ENCODE measurements around the gene SPAG5. TPM values are rescaled to one million over a fixed set of nuclear protein-coding genes. Genes with fewer than 3 reads are reported as not detected.
"Not testable (repeated sequence)": the region's sequence is repeated elsewhere in the genome, so short reads cannot be mapped to it uniquely, and the experiment has no call there.

Gene SPAG5
- total RNA-seq, 6 experiments from 2014 or later = 29.2 to 73.3 (median 69.4) TPM

- H3K4me3 Mint-ChIP-seq = no peak overlapping the region
- no peaks in the 10 kb centered on the region for H3K9me3 Mint-ChIP-seq
- TF ChIP-seq, protein P1, sequence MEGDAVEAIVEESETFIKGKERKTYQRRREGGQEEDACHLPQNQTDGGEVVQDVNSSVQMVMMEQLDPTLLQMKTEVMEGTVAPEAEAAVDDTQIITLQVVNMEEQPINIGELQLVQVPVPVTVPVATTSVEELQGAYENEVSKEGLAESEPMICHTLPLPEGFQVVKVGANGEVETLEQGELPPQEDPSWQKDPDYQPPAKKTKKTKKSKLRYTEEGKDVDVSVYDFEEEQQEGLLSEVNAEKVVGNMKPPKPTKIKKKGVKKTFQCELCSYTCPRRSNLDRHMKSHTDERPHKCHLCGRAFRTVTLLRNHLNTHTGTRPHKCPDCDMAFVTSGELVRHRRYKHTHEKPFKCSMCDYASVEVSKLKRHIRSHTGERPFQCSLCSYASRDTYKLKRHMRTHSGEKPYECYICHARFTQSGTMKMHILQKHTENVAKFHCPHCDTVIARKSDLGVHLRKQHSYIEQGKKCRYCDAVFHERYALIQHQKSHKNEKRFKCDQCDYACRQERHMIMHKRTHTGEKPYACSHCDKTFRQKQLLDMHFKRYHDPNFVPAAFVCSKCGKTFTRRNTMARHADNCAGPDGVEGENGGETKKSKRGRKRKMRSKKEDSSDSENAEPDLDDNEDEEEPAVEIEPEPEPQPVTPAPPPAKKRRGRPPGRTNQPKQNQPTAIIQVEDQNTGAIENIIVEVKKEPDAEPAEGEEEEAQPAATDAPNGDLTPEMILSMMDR (IDR thresholded peaks at IDR 0.05) = no peak
- H3K4me1 Mint-ChIP-seq (ENCODE audit: low read depth) = peaks cover 13% of the 10 kb centered on the region
- no peak overlapping the region for H3K27ac Mint-ChIP-seq
- peaks cover 4% of the 10 kb centered on the region; the same call in 1 of the 2 replicates for H3K36me3 Mint-ChIP-seq (ENCODE audit: low read depth)
- H3K27me3 Mint-ChIP-seq (ENCODE audit: insufficient read depth) = peaks cover 2% of the 10 kb centered on the region
- DNase-seq = no peak
These were observed 20.3 kb downstream of the SPAG5 start for GRCh38 chr17:28578246-28579195.

DNA sequence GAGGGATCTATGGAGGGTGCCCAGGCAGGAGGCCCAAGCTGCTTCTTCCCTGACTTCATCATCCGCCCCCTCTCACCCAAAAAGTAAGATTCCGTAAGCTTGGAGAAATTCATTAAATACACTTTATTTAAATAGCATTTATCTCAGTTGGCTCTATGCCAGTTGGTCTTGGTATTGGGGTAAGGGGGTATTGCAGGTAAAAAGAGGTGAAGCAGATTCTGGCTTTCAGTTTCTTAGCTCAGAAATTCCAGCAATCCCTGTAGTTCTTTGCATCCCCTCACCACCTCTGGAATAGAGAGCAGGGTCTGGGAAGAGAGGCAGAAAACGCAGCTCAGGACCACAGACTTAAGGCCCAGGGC lies 21.4 kb downstream of the SPAG5 start:
- TF ChIP-seq, protein P1 (IDR thresholded peaks at IDR 0.05) = no peak
- Mint-ChIP-seq H3K27me3 (ENCODE audit: insufficient read depth) (peaks cover 2% of the 10 kb centered on the region), H3K36me3 (ENCODE audit: low read depth) (peaks cover 4% of the 10 kb centered on the region; the same call in 1 of the 2 replicates), H3K4me3 (no peak overlapping the region), H3K4me1 (ENCODE audit: low read depth) (peaks cover 20% of the 10 kb centered on the region), H3K27ac (no peak overlapping the region), H3K9me3 (no peaks in the 10 kb centered on the region)
- no peak for DNase-seq

DNA sequence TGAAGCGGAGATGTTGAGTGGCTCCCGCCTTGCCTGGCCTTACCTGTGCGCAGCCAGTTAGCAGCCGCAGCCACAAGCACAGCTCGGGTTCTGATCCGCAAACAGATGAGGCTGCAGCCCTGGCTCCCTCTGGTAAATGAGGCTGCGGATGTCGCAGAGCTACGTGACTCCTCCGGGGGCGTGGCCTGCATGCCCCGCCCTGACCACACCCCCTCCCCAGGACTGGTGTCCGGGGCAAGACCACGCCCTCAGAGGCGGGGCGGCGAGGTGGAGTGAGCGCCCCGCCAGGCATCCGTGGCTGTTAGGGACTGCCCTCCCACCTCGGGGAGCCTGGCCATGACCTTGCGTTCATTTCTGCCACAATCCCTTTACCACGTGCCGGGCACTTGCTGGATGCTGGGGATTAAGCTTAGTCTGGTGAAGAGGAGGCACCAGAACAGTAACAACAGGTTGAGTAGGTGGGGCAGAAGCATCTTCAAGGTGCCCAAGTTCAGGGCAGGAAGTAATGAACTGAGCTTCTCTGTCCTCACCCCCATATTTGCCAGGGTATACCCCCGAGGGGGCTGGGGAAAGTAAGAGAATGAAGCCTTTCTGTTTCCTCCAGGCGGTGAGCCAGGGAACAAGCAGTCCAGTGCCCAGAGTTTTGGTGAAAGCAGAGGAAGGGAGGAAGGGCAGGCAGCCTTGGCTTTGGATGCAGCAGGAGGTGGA lies 21.9 kb downstream of the SPAG5 start, which contains the start of gene ALDOC:
Gene ALDOC (minus strand): TSS at position 138 of the 708 bp plus-strand sequence. CDS start 1,363 bp downstream, outside the sequence.
- no peaks in the 10 kb centered on the region for H3K9me3 Mint-ChIP-seq
- TF ChIP-seq, protein P1 (IDR thresholded peaks at IDR 0.05) = no peak
- H3K27ac Mint-ChIP-seq = no peak within 1 kb of the TSS
- peaks cover 4% of the 10 kb centered on the region; the same call in 1 of the 2 replicates for H3K36me3 Mint-ChIP-seq (ENCODE audit: low read depth)
- peaks cover 25% of the 10 kb centered on the region for H3K4me1 Mint-ChIP-seq (ENCODE audit: low read depth)
- peaks cover 2% of the 10 kb centered on the region for H3K27me3 Mint-ChIP-seq (ENCODE audit: insufficient read depth)
- peak; percentile 76 for DNase-seq
- H3K4me3 Mint-ChIP-seq = peak within 1 kb of the TSS; percentile 52

- not testable (repeated sequence) for H3K9me3 Mint-ChIP-seq; DNase-seq; H3K27me3 Mint-ChIP-seq (ENCODE audit: insufficient read depth); H3K27ac Mint-ChIP-seq; H3K36me3 Mint-ChIP-seq (ENCODE audit: low read depth)
- H3K4me3 Mint-ChIP-seq = peak overlapping the region; percentile 52
- H3K4me1 Mint-ChIP-seq (ENCODE audit: low read depth) = peaks cover 28% of the 10 kb centered on the region
These were observed 22.8 kb downstream of the SPAG5 start for GRCh38 chr17:28576016-28576415.

GRCh38 chr17:28575126-28575795 lies 23.6 kb downstream of the SPAG5 start:
- no peak overlapping the region for H3K27ac Mint-ChIP-seq
- H3K9me3 Mint-ChIP-seq = no peaks in the 10 kb centered on the region
- no peak overlapping the region for H3K4me3 Mint-ChIP-seq
- H3K27me3 Mint-ChIP-seq (ENCODE audit: insufficient read depth) = peaks cover 3% of the 10 kb centered on the region
- peaks cover 33% of the 10 kb centered on the region for H3K4me1 Mint-ChIP-seq (ENCODE audit: low read depth)
- no peak for DNase-seq
- H3K36me3 Mint-ChIP-seq (ENCODE audit: low read depth) = peaks cover 4% of the 10 kb centered on the region; the same call in 1 of the 2 replicates
- TF ChIP-seq, protein P1 (IDR thresholded peaks at IDR 0.05) = peak; percentile 24; the same call in 1 of the 2 replicates
